Middle frontal gyrus (tissue), 1 donor: ENCODE data around the gene GLIS2.

Experiments used
- DNase-seq: peaks from one replicate; pipeline ENCODE4 v3.0.0-alpha.2; 2015; ENCODE audit warnings: low spot score; ENCODE audit errors: extremely low spot score

GLIS2 gene

GRCh38 chr16:4297480-4297879 is 18.4 kb upstream of the GLIS2 start:
- DNase-seq = no peak

GRCh38 chr16:4298761-4299522 is 16.9 kb upstream of the GLIS2 start:
- no peak for DNase-seq

- DNase-seq = no peak
Measured at GRCh38 chr16:4301177-4301576, 14.7 kb upstream of the GLIS2 start.

- DNase-seq = no peak
Measured at GRCh38 chr16:4301968-4302367, 13.9 kb upstream of the GLIS2 start.

GRCh38 chr16:4303973-4304372 is 11.9 kb upstream of the GLIS2 start:
- DNase-seq = no peak

- DNase-seq = no peak
Measured at GRCh38 chr16:4306470-4307214, 9.2 kb upstream of the GLIS2 start.

GRCh38 chr16:4307215-4308037 is 8.4 kb upstream of the GLIS2 start:
- DNase-seq = peak; percentile 59

- no peak for DNase-seq
Measured at GRCh38 chr16:4309102-4309832, 6.6 kb upstream of the GLIS2 start.

- DNase-seq = no peak
Measured at GRCh38 chr16:4309833-4310266, 6.0 kb upstream of the GLIS2 start.

- no peak for DNase-seq
Measured at GRCh38 chr16:4313563-4314531, 2.0 kb upstream of the GLIS2 start.

GRCh38 chr16:4314532-4315185 is 1.2 kb upstream of the GLIS2 start:
- DNase-seq = no peak

GRCh38 chr16:4316108-4316863 is 419 bp downstream of the GLIS2 start:
- DNase-seq = no peak

GRCh38 chr16:4316864-4317531 is 1.1 kb downstream of the GLIS2 start:
- no peak for DNase-seq

GRCh38 chr16:4317532-4318450 is 1.9 kb downstream of the GLIS2 start:
- no peak for DNase-seq

- DNase-seq = no peak
Measured at GRCh38 chr16:4318451-4318910, 2.6 kb downstream of the GLIS2 start.

GRCh38 chr16:4318967-4319366 is 3.1 kb downstream of the GLIS2 start:
- no peak for DNase-seq
